ENCODE data around the gene PCGF1.
"Not testable (repeated sequence)": the region's sequence is repeated elsewhere in the genome, so short reads cannot be mapped to it uniquely, and the experiment has no call there.

Gene PCGF1

GRCh38 chr2:74498500-74499266 is 8.8 kb downstream of the PCGF1 start:
- peak; percentile 66 for DNase-seq

GRCh38 chr2:74497777-74498499 is 9.6 kb downstream of the PCGF1 start:
- DNase-seq, result peak; percentile 56

- no peak for DNase-seq
Measured at GRCh38 chr2:74496997-74497776, 10.3 kb downstream of the PCGF1 start.

GRCh38 chr2:74495440-74495839 is 12.1 kb downstream of the PCGF1 start:
- DNase-seq, result no peak

- no peak for DNase-seq
Measured at GRCh38 chr2:74493546-74493945, 13.9 kb downstream of the PCGF1 start.

GRCh38 chr2:74491648-74492544 is 15.6 kb downstream of the PCGF1 start:
- no peak for DNase-seq

GRCh38 chr2:74489906-74490305 is 17.6 kb downstream of the PCGF1 start:
- no peak for DNase-seq

- DNase-seq, result no peak
Measured at GRCh38 chr2:74488643-74489481, 18.6 kb downstream of the PCGF1 start.

- no peak for DNase-seq
Measured at GRCh38 chr2:74486141-74486540, 21.4 kb downstream of the PCGF1 start.

GRCh38 chr2:74483675-74484164 is 23.8 kb downstream of the PCGF1 start:
- DNase-seq, result not testable (repeated sequence)

- DNase-seq, result peak; percentile 99
Measured at GRCh38 chr2:74482801-74483674, 24.5 kb downstream of the PCGF1 start, which contains the start of the genes CCDC142 and TTC31. TSS of gene CCDC142 (minus strand) at chr2:74482998. CDS start at chr2:74482837, 161 bp downstream. TSS of gene TTC31 (plus strand) at chr2:74483081. CDS start at chr2:74483096, 15 bp downstream.

- DNase-seq, result peak; percentile 84
Measured at GRCh38 chr2:74481961-74482800, 25.3 kb downstream of the PCGF1 start.

GRCh38 chr2:74481431-74481830 is 26.1 kb downstream of the PCGF1 start:
- no peak for DNase-seq

GRCh38 chr2:74474899-74475298 is 32.6 kb downstream of the PCGF1 start:
- no peak for DNase-seq

GRCh38 chr2:74474481-74474880 is 33.0 kb downstream of the PCGF1 start:
- DNase-seq, result no peak

- no peak for DNase-seq
Measured at GRCh38 chr2:74472945-74473258, 34.6 kb downstream of the PCGF1 start.

GRCh38 chr2:74472086-74472944 is 35.2 kb downstream of the PCGF1 start, which contains the start of gene MRPL53:
TSS of gene MRPL53 (minus strand) at chr2:74472680. CDS start at chr2:74472660, 20 bp downstream.
- peak; percentile 98 for DNase-seq

Measured in hematopoietic multipotent progenitor cell treated with erythropoietin and hydrocortisone succinate and interleukin-3 and kit ligand, for 4 days (in vitro differentiated cells).